CD1c-positive myeloid dendritic cell (primary cell): ENCODE results near the gene DIABLO.
A peak's percentile ranks its signal among the peaks of the same experiment; 100 is the strongest.
"Not testable (repeated sequence)": the region's sequence is repeated elsewhere in the genome, so short reads cannot be mapped to it uniquely, and the experiment has no call there.

Experiments used
- DNase-seq: peaks from one replicate; pipeline ENCODE4 v3.0.0-alpha.2; 2016; ENCODE audit errors: extremely low spot score

DIABLO gene

DNA sequence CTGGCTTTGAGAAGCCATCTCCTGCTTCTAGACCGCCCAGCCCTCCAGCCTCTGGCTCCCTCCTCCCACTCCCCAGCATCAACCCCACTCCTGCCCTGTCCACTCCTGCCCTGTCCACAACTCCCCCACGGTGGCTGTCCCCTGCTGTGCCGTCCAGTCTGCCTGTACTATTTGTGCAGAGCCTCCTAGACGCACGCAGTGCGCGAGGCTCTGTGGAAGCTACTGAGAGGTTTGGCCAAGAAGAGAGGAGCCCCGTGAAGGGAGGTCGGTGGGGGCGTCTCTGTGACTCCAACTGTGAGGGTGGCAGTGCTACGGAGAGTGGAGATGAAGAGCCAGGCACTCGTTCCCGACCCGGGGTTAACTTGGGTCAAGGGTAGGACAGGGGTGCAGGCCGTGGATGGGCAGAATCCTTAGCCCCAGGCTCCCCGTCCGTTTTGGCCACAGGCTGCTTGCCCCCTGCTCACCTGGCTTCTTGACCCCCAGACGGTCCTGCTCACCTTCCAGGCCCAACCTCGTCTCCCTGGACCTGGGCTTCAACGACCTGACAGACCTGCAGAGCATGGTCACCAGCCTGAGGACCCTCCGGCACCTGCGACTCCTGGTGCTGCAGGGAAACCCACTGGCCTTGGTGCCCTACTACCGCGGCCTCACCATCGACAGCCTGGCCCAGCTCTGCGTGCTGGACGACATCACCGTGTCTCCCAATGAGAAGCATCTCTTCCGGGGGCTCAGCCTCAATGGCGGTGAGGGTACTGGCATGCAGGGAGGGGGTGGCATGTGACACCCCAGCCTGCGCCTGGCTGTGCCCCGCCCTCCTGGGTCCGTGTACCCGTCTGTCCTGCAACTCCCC, 36.0 kb downstream of the DIABLO start:
- DNase-seq: no peak

GRCh38 chr12:122187466-122187865, 38.4 kb downstream of the DIABLO start:
- no peak for DNase-seq

- DNase-seq: no peak
Measured at GRCh38 chr12:122185494-122186082, 40.3 kb downstream of the DIABLO start.

DNA sequence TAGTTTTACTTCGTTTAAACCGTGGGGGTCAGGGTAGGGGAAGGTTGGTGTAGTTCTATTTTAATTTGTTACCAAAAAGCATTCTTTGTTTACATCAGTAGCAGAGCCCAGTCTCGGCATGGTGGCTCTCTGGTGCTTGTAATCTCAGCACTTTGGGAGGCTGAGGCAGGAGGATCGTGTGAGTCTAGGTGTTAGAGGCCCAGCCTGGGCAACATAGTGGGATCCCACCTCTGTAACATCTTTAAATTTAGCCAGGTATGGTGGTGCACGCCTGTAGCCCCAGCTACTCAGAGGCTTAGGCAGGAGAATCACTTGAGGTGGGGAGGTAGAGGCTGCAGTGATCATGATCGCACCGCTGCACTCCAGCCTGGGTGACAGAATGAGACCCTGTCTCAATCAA, 40.8 kb downstream of the DIABLO start:
- no peak for DNase-seq

- no peak for DNase-seq
Measured at GRCh38 chr12:122184517-122184916, 41.3 kb downstream of the DIABLO start.

GRCh38 chr12:122183588-122183940, 42.3 kb downstream of the DIABLO start:
- DNase-seq: no peak

GRCh38 chr12:122182887-122183587, 42.8 kb downstream of the DIABLO start, which contains the start of gene LRRC43:
TSS of gene LRRC43 (plus strand) at chr12:122183123. CDS start at chr12:122183145, 22 bp downstream.
- DNase-seq: peak; percentile 62

DNA sequence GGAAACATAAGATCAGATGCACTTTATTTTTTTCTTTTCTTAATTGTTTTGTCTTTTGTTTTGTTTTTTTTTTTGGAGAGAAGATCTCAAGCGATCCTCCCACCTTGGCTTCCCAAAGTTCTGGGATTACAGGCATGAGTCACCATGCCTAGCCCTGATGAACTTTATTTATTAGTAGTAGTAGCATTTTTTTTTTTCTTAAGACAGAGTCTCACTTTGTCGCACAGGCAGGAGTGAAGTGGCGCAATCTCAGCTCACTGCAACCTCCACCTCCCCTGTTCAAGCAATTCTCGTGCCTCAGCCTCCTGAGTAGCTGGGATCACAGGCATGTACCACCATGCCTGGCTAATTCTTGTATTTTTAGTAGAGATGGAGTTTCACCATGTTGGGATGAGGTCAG, 49.4 kb downstream of the DIABLO start:
- DNase-seq: not testable (repeated sequence)

GRCh38 chr12:122174155-122174845, 51.6 kb downstream of the DIABLO start, which contains the start of gene IL31:
TSS of gene IL31 (minus strand) at chr12:122174221. CDS start at chr12:122174172, 49 bp downstream.
- no peak for DNase-seq

DNA sequence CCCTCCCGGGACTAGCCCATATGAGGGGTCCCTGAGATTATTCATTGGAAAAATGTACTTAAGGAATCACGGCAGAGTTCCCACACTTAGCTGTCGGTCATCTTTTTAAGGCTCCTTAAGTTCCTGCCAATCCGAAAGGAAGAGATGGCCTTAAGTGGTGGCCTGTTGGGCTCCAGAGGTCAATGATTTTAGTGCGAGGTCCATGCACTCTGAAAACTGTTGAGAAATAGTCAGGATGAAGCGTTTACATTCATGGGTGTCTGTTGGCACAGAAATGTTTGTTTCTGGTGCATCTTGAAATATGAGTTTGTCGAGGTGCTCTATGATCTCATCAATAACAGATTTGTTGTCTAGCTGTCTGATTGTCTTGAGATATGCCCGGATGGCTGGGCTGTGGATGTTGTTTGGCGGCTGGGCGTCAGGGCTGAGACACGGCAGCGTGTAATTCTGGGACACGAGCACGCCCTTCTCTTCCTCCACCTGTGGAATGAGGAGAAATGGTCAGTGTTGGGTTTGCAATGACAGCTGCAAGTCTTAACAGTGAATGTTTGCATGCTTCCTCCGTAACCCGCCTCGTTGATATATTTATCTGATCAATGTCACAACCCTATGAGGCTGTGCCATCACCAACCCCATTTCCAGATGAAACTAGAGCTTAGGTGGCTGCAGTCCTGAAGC, 53.5 kb downstream of the DIABLO start:
- DNase-seq: no peak

DNA sequence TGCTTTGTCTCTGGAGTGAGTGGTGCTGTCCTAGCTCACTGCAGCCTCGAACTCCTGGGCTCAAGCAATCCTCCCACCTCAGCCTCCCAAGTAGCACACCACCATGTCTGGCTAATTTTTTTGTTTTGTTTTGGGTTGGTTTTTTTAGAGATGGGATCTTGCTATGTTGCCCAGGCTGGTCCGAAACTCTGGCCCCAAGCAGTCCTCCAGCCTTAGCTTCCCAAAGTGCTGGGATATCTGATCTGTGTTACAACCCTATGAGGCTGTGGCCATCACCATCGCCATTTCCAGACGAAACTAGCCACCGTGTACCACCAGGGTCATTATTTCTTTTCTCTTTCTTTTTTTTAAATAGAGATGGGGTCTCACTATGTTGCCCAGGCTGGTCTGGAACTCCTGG, 54.5 kb downstream of the DIABLO start:
- no peak for DNase-seq

GRCh38 chr12:122168492-122168891, 57.4 kb downstream of the DIABLO start:
- DNase-seq: no peak

GRCh38 chr12:122167356-122167925, 58.4 kb downstream of the DIABLO start:
- no peak for DNase-seq

GRCh38 chr12:122166422-122167349, 59.2 kb downstream of the DIABLO start:
- no peak for DNase-seq

DNA sequence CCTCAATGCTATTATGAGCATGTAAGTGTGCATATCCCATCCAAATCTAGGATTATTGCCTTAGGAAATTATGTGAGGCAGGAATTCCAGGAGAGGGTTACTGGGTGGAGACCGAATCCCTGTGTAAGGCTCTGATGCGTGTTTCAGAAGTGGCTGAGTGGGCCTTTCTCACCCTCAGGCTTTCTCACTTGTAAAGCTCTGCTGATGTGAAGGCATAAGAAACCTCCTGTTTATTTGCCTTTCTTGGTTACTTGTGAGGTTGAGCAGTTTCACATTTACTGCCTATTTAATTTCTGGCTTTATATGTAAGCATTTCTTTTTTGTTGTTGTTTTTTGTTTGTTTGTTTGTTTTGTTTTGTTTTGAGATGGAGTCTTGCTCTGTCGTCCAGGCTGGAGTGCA, 62.9 kb downstream of the DIABLO start:
- no peak for DNase-seq

- no peak for DNase-seq
Measured at GRCh38 chr12:122161682-122162081, 64.2 kb downstream of the DIABLO start.

GRCh38 chr12:122160761-122161160, 65.1 kb downstream of the DIABLO start:
- DNase-seq: no peak

- DNase-seq: no peak
Measured at GRCh38 chr12:122159882-122160281, 66.0 kb downstream of the DIABLO start.

- DNase-seq: no peak
Measured at GRCh38 chr12:122158700-122159285, 67.1 kb downstream of the DIABLO start.
